Non-pigmented ciliary epithelial cell (primary cell): ENCODE results near the gene PDPN.

Experiments
- DNase-seq: peaks from one replicate; pipeline ENCODE4 v3.0.0-alpha.2; 2010; ENCODE audit warnings: low read depth

Gene PDPN

GRCh38 chr1:13577846-13578245 is 5.8 kb upstream of the PDPN start:
- DNase-seq = no peak

- DNase-seq = no peak
These were observed 2.2 kb upstream of the PDPN start for GRCh38 chr1:13581446-13581845.

DNA sequence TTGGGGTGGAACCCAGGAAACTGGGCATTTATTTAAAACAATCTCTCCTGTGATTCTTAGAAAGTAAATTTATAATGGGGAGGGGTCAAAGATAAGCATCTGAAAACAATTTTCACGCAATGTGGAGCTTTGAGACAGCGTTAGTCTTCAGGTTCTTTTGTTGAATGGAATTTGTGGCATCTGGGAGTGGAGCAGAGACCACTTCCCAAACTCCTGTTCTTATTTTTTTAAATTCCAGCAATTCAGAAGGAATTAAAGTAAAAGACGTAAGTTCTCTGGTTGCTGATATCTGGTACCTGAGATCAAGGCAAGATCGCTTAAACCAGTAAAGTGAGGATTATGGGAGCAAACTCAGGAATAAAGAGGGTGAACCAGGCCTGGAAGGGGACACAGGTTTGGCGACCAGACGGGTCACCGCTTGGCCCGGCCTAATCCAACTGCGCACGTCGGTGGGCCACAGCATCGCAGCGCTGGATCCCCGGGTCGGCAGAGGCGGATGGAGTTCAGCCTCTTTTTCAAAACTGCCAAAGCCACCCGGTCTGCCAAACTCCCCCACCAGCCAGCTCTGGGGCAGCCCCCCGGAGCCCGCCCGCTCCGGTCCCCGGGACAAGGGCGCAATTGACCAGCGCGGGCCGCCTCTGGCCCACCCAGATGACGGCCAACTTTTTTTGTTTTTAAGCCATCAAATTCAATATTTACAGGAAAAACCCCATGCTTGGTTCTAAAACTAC is 754 bp upstream of the PDPN start:
- no peak for DNase-seq

DNA sequence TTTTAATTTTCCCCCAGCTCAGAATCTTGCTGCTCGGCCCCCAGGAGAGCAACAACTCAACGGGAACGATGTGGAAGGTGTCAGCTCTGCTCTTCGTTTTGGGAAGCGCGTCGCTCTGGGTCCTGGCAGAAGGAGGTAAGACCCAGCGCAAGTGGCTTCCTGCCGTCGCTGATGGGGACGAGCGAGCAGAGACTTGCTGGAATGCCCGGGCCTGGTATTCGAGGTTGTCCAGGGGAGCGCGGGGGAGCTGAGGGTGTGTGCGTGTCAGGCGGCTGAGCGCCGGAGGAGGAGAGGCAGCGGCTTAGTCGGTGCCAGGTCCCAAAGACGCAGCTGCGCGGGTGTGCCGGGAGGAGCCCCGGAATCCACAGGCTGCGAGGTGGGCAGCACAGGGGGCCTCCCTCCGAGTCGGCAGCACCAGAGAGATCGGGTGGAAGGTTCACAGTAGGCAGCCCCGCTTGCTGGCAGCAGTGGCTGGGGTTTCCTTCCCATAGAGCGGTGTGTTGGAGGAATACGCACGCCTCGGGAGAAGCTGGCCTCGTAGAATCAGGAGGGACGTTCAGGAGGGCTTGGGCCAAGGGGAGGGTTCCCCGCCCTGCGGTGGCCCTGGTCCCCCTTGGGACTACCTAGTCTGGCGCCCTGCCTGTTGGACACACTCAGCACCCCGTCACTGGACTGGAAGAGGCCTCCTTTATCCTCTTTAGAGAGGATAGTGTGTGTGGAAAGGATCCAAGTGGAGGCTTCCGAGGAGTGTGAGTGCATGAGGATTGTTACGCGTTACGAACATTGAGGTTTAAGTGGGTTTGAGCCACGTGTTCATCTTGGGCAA is 547 bp downstream of the PDPN start:
- no peak for DNase-seq

DNA sequence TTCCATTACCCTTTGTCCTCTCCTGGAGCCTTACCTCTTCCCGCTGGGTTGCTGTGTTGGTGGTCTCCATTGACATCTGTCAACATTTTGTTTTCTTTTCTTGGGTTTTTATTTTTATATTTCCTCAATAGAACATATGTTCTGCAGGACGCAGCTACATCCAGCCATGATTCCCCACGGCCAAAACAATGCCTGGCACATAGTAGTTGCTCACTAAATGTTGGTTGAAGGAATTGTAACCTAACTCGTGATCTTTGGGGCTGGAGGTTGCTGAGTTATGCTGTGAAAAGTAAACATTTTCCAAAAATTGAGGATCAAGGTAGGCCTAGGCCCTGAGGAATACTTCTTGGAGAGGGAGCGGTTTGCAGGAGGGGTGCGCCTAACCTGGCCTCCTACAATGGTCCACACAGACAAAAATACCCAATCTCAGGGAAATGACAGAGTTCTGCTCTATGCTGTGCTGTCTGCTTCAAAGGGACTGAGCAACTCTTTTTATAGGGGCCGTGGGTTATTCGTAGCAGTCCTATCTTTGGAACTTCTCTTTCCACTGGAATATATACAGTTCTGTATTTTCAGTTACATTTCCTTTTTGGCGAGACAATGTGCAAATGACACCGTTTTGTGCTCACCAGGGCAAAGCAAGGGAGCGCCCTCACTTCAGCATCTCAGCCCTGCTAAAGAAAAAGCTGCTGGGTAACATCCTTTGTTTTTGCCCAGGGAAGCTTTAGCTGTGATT is 1.4 kb downstream of the PDPN start:
- DNase-seq = no peak

- no peak for DNase-seq
These were observed 2.0 kb downstream of the PDPN start for GRCh38 chr1:13585612-13585991.

DNA sequence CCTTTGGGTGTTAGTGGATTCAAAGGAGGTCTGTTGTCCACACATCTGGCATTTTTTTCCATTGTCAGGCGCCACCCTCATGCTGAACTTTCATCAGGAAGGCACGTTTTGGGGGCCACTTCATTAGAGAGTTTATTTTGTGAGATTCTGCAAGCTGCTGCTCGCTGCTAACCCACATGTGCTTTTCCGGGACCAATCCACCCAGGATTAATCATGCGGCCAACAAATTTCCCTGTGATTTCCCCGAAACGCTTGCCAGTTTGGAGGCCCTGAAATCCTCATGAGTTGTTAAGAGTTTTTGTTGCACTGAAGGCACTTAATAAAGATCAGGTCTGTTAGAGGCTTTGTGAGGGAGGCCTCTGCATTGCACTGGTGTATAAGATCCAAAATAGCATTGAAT is 2.4 kb downstream of the PDPN start:
- DNase-seq = no peak

DNA sequence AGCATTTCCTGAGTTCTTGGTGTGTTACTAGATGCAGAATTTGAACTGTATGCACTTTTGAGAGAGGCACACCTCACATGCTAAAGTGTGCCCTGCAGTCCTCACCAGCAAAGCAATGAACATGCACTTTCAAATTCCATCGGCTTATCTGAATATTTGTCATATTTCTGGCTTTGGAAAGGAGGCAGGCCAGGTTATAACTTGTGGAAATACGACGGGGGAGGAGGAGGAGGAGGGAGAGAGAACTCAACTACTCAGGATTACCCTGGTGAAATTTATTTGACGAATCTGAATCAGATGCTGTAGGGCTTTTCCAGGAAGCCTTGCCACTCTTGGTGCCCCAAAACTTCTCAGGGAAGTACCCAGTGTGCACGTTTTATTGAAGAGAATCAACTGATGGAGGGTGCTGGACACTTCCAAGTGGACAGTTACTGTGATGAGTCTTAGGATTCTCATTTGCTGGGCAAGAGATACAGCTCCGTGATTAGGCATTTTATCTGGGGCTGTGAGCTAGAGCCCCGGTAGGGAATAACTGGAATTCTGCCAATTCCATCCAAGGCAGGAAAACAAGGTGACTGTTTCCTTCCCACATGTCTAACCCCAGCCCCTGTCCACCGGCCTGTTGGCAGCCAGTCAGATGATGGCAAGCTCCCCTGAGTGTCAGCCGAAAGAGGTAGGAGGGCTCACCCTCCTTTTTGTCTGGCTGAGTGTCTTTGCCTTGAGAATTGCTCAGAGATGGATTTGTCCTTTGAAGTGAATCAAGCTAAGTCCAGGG is 3.8 kb downstream of the PDPN start:
- DNase-seq = no peak

- DNase-seq = no peak
These were observed 5.5 kb downstream of the PDPN start for GRCh38 chr1:13588946-13589796.

GRCh38 chr1:13590486-13590885 is 6.9 kb downstream of the PDPN start:
- no peak for DNase-seq

GRCh38 chr1:13593511-13594131 is 10.0 kb downstream of the PDPN start:
- DNase-seq = peak; percentile 60

- no peak for DNase-seq
These were observed 11.8 kb downstream of the PDPN start for GRCh38 chr1:13595411-13595810.

DNA sequence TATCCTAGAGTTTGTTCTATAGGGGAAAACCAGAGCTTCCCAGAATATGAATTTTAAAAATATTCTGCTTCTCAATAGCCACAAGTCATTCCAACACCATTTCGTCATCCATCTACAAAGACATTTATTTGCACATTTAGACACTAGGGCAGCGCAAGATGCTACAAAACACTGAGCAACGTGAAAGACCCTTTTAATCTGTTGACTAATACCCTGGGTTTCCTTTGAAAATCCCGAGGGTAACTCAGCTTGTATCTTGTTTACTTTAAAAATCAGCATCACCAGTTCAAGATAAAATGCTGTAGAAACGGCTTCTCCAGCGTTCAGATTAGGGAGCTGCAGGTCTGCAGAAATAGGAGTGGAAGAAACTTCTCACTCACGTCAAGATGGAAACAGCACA is 13.5 kb downstream of the PDPN start:
- no peak for DNase-seq

DNA sequence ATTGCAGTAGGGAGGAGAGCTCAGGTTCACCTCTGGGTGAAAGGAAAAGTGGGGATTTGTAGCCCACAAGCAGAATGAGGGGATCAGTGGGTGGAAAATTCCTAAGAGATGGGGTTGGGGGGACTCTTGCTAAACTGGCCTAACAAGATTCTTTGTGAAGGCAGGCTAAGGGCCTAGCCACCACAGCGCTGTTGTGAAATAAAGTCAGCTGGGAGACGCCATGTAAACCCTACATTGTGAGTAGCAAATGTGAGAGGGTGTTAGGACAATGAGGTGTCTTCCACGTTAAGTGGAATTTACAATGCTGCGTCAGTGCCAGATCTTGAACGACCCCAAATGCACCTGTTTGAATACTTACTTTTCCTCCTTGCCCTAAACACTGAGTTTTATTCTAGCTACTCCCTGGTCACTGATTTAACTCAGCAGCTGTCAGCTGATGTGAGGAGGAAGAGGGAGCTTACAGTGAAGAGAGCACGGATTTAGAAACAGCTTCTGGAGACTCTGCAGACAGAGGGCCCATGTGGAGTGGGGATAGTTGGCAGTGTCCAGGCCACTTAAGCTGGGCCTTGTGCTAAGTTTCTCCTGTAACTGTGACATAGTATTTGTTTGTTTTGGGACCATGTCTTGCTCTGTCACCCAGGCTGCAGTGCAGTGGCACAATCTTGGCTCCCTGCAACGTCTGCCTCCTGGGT is 17.3 kb downstream of the PDPN start:
- no peak for DNase-seq

DNA sequence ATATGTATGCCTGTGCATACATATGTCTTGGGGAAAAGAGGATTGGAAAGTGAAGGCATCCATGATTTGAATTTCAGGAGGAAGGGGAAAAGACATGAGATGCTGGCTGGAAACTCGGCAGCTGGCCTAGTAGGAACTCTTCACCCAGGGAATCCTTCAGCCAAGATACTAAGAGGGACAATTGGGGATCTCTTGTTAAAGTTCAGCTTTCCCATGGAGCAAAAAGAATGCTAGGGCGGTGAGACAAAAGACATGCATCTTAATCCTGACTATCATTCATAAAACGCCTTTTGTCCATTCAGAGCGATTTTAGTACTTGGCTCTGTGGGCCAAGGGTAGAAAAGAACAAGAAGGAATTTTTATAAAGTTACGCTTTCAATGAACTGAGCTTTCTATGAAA is 20.5 kb downstream of the PDPN start:
- no peak for DNase-seq

- no peak for DNase-seq
These were observed 21.1 kb downstream of the PDPN start for GRCh38 chr1:13604721-13605120.

GRCh38 chr1:13605159-13605558 is 21.5 kb downstream of the PDPN start:
- DNase-seq = no peak

- DNase-seq = no peak
These were observed 23.4 kb downstream of the PDPN start for GRCh38 chr1:13607002-13607401.

GRCh38 chr1:13616234-13616633 is 32.6 kb downstream of the PDPN start:
- no peak for DNase-seq

- no peak for DNase-seq
These were observed 33.5 kb downstream of the PDPN start for GRCh38 chr1:13617108-13617507.
